ENCODE data around the gene TEX2.

The TEX2 gene

DNA sequence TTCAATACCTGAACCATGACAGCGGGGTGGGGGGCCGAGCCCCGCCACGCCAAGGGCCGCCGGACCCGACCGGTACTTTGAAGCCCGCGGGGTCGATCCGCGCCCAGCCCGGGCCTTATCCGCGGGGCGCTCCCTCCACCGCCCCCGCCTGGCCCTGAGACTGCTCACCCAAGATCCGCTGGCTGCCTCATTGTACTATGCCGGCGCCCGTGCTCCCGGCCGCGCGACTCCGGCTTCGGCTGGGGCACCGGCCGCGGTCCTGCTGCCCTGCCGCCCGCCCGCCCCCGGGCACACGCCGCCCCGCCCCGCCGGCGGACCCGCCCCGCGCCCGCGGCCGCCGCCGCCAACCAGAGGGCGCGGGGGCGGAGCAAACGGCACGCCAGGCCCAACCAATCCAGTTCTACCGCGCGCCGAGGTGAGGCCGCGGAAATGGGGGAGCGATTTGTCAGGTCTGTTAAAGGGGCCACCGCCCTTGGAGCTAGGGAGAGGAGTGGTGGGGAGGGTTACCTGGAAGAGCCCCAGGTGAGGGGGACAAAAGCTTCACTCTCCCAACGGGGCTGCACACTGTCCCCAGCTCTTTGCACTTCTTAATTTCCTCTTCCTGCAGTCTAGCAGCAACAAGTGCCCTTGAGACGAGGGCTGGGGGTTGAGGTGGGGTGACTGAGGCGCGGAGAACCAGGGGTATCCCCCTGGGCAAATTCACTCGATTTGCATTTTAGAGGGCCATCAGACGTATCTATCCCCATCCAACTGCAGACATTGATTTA, at the start of gene TEX2:
TSS of gene TEX2 (minus strand) at position 261 of the 767 bp plus-strand sequence. CDS start 49,043 bp downstream, outside the sequence.
- DNase-seq (ENCODE audit: low spot score): peak; percentile 95

DNA sequence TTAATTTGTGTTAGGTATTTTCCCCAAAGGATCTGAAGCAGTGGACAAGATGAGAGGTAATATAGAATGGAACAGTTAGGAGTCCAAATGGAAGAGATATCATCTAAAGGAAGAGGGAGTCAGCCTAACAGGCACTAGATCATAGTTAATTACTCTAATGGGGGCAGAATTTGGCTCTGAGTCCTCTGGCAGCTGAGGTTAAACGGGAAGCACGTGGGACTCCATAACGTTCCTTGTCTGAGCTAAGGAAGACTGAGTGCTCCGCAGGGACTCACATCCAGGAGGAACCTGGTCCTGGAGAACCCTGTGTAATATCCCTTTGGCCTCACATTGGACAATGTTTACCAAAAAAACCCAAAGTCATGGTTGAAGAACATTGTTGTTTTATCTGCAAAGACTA, 46.6 kb upstream of the TEX2 start:
- no peak for DNase-seq (ENCODE audit: low spot score)

GRCh38 chr17:64309021-64309420, 46.0 kb upstream of the TEX2 start:
- DNase-seq (ENCODE audit: low spot score): no peak

GRCh38 chr17:64306850-64307463, 43.9 kb upstream of the TEX2 start:
- no peak for DNase-seq (ENCODE audit: low spot score)

GRCh38 chr17:64304551-64304950, 41.5 kb upstream of the TEX2 start:
- no peak for DNase-seq (ENCODE audit: low spot score)

DNA sequence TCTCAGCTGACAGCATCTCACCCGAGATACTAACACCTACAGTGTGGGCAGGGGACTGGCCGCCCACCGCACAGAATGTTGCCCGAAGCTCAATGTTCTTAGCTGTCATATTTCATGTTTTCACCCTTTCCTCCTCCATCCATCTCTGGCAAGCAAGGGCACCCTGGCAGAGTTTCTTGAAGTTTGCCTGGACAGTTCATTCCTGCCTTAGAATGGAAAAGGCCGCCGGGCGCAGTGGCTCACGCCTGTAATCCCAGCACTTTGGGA, 37.6 kb upstream of the TEX2 start:
- no peak for DNase-seq (ENCODE audit: low spot score)

DNA sequence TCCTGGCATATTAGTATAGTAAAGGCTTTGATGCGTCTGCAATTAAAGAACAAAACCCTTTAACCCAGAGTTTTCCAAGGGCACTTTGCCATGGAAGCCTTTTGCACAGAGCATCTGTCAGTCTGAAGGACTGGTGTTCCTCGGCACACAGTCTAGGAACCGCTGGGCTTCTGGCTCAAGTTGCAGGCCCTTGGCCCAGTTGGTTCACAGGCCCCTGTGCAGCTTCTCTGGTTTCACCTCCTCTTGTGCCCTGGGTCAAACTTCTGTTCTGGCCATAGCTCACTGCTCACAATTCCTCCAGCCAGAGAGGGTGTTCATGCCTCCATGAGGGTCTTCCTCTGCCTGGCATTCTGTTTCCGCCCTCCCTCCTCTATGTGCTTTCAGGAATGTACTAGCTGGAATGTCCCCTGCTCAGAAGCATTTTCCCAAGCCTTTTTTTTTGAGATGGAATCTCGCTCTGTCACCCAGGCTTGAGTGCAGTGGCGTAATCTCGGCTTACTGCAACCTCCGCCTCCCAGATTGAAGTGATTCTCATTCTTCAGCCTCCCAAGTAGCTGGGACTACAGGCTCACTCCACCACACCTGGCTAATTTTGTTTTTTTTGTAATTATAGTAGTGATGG, 34.5 kb upstream of the TEX2 start:
- no peak for DNase-seq (ENCODE audit: low spot score)

DNA sequence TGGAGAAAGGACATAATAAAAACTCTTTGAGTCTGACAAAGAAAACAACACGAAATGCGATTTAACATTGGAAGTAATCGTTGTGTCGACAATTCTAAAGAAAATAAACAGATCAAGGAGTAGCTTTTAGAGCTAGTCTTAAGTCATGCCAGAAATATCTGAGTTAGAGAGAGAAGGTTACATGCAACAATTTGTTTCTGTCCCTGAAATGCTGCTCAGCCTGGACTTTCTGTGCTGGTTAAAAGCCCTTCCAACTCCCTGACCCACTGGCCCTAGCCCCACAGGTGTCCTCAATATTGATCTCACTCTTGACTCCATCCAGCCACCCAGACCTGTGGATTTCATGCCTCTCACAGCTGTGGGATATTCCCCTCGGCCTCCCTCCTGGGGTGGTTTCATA, 33.2 kb upstream of the TEX2 start:
- DNase-seq (ENCODE audit: low spot score): no peak

GRCh38 chr17:64295146-64295545, 32.1 kb upstream of the TEX2 start:
- DNase-seq (ENCODE audit: low spot score): no peak

- DNase-seq (ENCODE audit: low spot score): no peak
Measured at GRCh38 chr17:64291268-64291851, 28.3 kb upstream of the TEX2 start.

GRCh38 chr17:64289741-64290141, 26.7 kb upstream of the TEX2 start:
- no peak for DNase-seq (ENCODE audit: low spot score)

DNA sequence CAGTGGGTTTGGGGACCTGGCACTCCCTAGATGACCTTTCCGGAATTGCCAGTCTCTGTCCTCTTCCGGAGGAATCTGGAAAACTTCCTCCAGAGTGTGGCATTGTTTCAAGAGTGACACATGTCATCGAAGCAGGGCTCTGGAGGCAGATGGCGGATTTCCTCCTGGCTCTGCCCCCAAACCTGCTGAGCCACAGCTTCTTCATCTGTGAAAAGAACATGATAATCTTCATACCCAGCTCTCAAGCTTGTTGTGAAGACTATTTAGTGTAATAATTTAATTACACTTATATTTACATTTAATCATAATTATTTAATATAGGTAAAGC, 19.7 kb upstream of the TEX2 start:
- no peak for DNase-seq (ENCODE audit: low spot score)

GRCh38 chr17:64281962-64282752, 19.1 kb upstream of the TEX2 start:
- DNase-seq (ENCODE audit: low spot score): peak; percentile 73

GRCh38 chr17:64278614-64279013, 15.6 kb upstream of the TEX2 start:
- no peak for DNase-seq (ENCODE audit: low spot score)

DNA sequence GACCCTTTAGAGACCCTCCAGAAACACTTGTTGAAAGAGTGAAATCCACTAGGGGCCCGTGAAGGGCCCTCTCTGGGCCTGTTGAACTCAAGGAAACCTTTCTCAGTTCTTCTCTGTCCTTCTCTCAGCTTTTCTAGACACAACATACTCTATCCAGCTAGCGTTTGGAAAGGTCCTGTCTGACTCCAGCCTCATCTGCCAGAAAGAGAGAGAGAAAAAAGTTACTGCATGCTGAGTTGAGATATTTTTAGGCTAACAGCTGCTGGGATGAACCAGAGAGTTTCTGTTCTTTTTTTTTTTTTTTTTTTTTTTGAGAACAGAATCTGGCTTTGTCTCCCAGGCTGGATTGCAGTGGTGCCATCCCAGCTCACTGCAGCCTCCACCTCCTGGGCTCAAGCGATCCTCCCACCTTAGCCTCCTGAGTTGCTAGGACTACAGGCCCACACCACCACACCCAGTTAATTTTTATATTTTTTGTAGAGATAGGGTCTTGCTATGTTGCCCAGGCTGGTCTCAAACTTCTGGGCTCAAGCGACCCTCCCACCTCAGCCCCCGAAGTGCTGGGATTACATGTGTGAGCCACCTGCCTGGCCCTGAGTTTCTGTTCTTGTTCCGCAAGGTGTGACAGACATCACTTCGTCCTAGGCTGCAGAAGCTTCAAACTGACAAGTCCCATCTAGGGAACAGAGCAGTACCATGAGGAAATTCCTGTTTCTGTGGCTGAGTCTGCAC, 14.9 kb upstream of the TEX2 start:
- DNase-seq (ENCODE audit: low spot score): no peak

DNA sequence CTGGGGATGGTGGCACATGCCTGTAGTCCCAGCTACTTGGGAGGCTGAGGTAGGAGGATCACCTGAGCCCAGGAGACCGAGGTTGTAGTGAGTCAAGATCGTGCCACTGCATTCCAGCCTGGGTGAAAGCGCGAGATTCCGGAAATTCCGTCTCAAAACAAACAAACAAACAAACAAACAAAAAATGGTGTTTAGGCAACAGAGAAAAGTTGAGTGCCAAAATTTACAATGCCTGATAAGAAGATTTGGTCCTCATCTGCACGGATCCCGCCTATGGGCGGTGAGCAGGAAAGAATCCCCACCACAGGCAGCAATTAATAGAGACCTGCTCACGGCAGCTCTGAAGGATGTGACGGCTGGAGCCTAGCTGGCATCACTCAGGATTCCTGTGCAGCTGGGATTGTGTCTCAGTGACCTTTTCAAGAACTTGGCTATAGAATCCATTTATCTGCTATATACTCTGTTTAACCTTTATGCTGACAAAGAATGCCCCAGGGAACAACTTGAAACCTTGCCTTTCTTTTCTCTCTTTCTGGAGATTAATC, 14.0 kb upstream of the TEX2 start:
- no peak for DNase-seq (ENCODE audit: low spot score)

DNA sequence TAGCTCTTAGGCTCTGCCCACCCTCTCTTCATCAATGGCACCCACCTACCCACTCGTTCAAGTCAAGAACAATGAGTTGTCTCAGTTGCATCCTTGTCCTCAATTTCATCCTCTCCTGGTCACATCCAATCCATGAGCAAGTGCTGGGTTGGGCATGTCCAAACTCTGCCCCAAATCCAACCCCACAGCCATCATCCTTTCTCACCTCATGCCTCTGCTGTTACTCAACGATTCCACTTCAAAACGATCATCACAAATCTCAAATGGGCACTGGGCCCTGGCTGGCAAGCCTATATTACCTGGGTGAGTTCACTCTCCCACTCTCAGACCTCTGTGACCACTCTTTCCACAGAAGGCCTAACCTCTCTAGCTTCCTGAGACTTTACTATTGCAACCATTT, 12.0 kb upstream of the TEX2 start:
- no peak for DNase-seq (ENCODE audit: low spot score)

- no peak for DNase-seq (ENCODE audit: low spot score)
Measured at GRCh38 chr17:64273006-64273405, 9.9 kb upstream of the TEX2 start.

DNA sequence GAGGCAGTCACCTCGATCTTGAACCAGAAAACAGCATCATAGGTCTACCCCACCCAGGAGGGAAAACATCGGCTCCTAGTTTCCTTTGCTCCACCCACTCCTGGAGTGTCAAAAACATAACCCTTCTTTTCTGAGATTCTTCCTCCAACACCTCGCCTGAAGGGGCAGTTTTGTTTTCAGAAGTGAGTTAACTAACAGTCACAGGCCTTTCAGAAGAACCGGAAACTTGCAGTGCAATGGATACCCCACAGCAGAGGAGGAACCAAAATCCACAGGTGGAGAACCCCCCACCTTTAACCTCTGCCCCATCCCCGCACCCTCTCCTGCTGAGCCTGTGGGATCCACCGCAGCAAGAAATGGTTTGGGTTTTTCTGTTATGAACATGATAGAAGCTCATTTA, 7.8 kb upstream of the TEX2 start:
- no peak for DNase-seq (ENCODE audit: low spot score)

GRCh38 chr17:64269687-64270649, 6.9 kb upstream of the TEX2 start:
- DNase-seq (ENCODE audit: low spot score): no peak

All from ecto neural progenitor cell (in vitro differentiated cells).